NB4 (cell line): ENCODE measurements around the gene RFX4.

Experiments used
- CTCF ChIP-seq: IDR thresholded peaks from one replicate; pipeline ENCODE4 v1.5.1; 2012; ENCODE audit warnings: low read depth, low read length
- MYC ChIP-seq: IDR thresholded peaks from 2 replicates; pipeline ENCODE4 v1.6.1; 2011; ENCODE audit warnings: low read depth, low read length

GRCh38 chr12:106631150-106631549, 48.3 kb downstream of the RFX4 start:
- no peak for TF ChIP-seq CTCF
- TF ChIP-seq MYC, result no peak
